Sigmoid colon (tissue), 7 donors: ENCODE results near the gene IL20RB. TPM values are rescaled to one million over a fixed set of nuclear protein-coding genes. Genes with fewer than 3 reads are reported as not detected.

Experiments
- DNase-seq: peaks from one replicate; pipeline ENCODE4 v3.0.0-alpha.2; 2019
- H3K27ac ChIP-seq, 4 donors: fragments of 200-600 bp; sonication (generic); one replicate each; pipeline ENCODE4 v1.5.1; 2016 to 2019; ENCODE audit warnings: mild to moderate bottlenecking in 1 of 4
- H3K27me3 ChIP-seq, 3 donors: fragments of 200-600 bp; sonication (generic); one replicate each; pipeline ENCODE4 v1.5.1; 2019; ENCODE audit warnings: mild to moderate bottlenecking in 1 of 3
- H3K36me3 ChIP-seq, 4 donors: fragments of 200-600 bp; sonication (generic); one replicate each; pipeline ENCODE4 v1.5.1; 2016 to 2019
- H3K4me1 ChIP-seq, 4 donors: fragments of 200-600 bp; sonication (generic); one replicate each; pipeline ENCODE4 v1.5.1; 2017 to 2019
- H3K4me3 ChIP-seq, 4 donors: fragments of 200-600 bp; sonication (generic); one replicate each; pipeline ENCODE4 v1.5.1; 2017 to 2019; ENCODE audit warnings: mild to moderate bottlenecking in 2 of 4, moderate library complexity in 1 of 4
- H3K9me3 ChIP-seq, 4 donors: fragments of 200-600 bp in 3 of 4; sonication (generic) in 3 of 4; one replicate each; pipeline versions ENCODE4 v1.5.1 to v1.6.1; 2013 to 2019
- EP300 ChIP-seq, 4 donors: sonication (generic); formaldehyde crosslinking; IDR thresholded peaks; one replicate each; pipeline ENCODE4 v1.6.1; 2017; ENCODE audit warnings: antibody characterized with exemption in 4 of 4
- POLR2A ChIP-seq, 2 donors: fragments of 450-650 bp; IDR thresholded peaks; one replicate each; pipeline ENCODE4 v1.6.1; 2016; ENCODE audit warnings: antibody characterized with exemption in 2 of 2, mild to moderate bottlenecking in 2 of 2, moderate library complexity in 2 of 2
- POLR2AphosphoS5 ChIP-seq, 4 donors: sonication (generic); formaldehyde crosslinking; IDR thresholded peaks; one replicate each; pipeline ENCODE4 v1.6.1; 2017; ENCODE audit warnings: antibody characterized with exemption in 4 of 4
- WGBS, 2 donors: extraction: QIAGEN DNeasy Blood & Tissue Kit; methylation state at CpG; one replicate each; pipeline ENCODE4 v1.1.7; 2013; 5-methylcytosine and 5-hydroxymethylcytosine counted together
- intact Hi-C: fragments of 100-400 bp; cut with DNase I; formaldehyde crosslinking; loops from one replicate; pipeline ENCODE4 v1.15.1; 2023
- polyA plus RNA-seq, 3 donors: library from polyadenylated mRNA; stranded (reverse); fragments of 200-250 nt; gene quantifications; one replicate each; pipeline ENCODE4 v1.2.3, GENCODE V29; 2013
- total RNA-seq, 4 donors: library from RNA; depleted of rRNA; stranded (reverse); fragments of >200 nt; gene quantifications; one replicate each; pipeline ENCODE4 v1.1.0, GENCODE V29; 2016
- TF ChIP-seq, protein P1 (sequence below), 4 experiments: fragments of 450-650 bp in 3 of 4; fragments of 200-600 bp in 1 of 4; IDR thresholded peaks; one replicate each; pipeline ENCODE4 v1.5.1; 2016 to 2019; ENCODE audit warnings: antibody characterized with exemption in 4 of 4, mild to moderate bottlenecking in 3 of 4, moderate library complexity in 2 of 4
- donor health status: healthy with polysubstance abuse.
- donor health status: Bipolar disorder and iron deficiency.
- donor health status: healthy.

Gene IL20RB
- total and polyA plus RNA-seq, 7 donors: 0.28 to 1.8 (median 1.2) TPM; not detected in 2

DNA sequence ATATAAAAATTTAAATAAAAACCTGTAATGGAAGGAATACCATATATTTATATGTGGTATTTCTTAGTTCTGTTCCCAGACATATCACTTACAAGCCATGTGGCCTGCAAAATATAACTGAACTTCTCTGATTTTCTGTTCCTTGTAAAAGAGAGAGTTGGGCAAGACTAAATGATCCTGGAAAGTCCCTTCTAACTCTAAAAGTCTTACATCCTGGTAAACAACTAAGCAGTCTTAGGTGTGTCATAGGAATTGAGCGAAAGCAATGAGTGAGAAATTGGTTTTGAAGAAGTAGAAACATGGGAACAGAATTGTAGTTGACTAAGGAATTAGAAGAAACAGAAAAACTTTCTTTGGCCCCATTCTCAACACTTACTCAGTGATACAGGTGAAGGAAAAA, 25.3 kb upstream of the IL20RB start:
- H3K4me3 ChIP-seq: no peak overlapping the region
- WGBS, 2 donors: 32 to 60% methylated on average over 1 of the region's 1 CpG

DNA sequence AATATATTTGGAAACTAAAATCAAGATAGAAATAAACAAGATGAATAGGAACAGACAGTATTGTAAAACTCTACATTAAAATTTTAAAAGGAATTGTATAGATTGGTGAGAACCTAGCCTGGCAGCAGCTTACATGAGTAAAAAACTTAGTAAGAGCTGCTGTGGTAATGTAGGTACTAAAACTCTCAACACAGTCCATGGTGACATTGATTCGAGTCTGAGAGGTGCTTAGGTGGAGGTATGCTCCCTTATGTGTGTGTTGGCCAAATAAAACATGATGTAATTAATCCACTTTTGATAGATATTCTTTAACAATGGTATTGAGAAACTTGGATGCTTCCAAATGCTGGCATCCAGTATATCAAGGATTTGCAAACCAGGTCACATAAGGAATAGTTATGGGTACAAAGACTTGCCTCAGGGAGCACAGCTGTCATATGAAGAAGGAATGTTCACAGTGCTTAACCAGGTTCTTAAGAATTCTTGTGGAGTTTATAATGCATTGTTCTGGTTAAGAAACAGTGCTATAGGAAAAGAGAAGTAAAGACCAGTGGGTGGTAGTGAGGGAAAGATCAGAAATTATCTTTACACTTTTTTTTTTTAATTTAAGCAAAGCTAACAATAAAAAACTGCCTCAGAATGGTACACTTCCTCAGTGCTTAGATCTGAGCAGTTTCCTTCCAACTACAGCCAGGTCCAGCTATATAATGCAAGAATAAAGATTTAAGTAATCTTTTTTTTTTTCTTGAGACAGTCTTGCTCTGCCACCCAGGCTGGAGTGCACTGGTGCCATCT, 24.6 kb upstream of the IL20RB start:
- 56 to 78% methylated on average over 1 of the region's 1 CpG for WGBS, 2 donors

More for the DNA sequence above, 25.3 kb upstream of the IL20RB start:
- Histone ChIP-seq H3K9me3 (no peaks in the 10 kb centered on the region), H3K36me3 (peaks cover 0 to 14% (median 0%) of the 10 kb centered on the region in 4 donors), H3K4me1 (peaks cover 0 to 51% (median 26%) of the 10 kb centered on the region in 4 donors), H3K27me3 (no peaks in the 10 kb centered on the region), H3K27ac (peak overlapping the region in 1 of 4 donors; percentile 5)
- no peak for TF ChIP-seq POLR2A (IDR thresholded peaks at IDR 0.05)
- no peak for TF ChIP-seq POLR2AphosphoS5 (IDR thresholded peaks at IDR 0.05)
- TF ChIP-seq EP300 (IDR thresholded peaks at IDR 0.05): no peak
- TF ChIP-seq, protein P1, sequence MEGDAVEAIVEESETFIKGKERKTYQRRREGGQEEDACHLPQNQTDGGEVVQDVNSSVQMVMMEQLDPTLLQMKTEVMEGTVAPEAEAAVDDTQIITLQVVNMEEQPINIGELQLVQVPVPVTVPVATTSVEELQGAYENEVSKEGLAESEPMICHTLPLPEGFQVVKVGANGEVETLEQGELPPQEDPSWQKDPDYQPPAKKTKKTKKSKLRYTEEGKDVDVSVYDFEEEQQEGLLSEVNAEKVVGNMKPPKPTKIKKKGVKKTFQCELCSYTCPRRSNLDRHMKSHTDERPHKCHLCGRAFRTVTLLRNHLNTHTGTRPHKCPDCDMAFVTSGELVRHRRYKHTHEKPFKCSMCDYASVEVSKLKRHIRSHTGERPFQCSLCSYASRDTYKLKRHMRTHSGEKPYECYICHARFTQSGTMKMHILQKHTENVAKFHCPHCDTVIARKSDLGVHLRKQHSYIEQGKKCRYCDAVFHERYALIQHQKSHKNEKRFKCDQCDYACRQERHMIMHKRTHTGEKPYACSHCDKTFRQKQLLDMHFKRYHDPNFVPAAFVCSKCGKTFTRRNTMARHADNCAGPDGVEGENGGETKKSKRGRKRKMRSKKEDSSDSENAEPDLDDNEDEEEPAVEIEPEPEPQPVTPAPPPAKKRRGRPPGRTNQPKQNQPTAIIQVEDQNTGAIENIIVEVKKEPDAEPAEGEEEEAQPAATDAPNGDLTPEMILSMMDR (IDR thresholded peaks at IDR 0.05): no peak
- intact Hi-C loops: no loop called here
- DNase-seq: no peak

DNA sequence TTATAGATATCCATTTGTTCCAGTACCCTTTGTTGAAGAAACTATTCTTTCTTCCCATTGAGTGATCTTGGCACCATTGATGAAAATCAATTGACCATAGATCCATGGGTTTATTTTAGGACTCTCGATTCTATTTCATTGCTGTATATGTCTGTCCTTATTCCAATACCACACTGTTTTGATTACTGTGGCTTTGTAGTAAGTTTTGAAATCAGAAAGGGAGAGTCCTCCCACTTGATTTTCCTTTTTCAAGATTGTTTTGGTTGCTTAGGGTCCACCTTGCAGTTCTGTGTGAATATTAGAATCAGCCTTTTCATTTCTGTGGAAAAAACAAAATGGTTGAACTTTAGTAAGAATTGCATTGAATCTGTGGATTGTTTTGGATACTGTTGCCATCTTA, 20.6 kb upstream of the IL20RB start:
- Histone ChIP-seq H3K4me1 (peaks cover 0 to 34% (median 13%) of the 10 kb centered on the region in 4 donors), H3K4me3 (no peak overlapping the region), H3K27ac (peak overlapping the region in 1 of 4 donors; percentile 4), H3K9me3 (no peaks in the 10 kb centered on the region), H3K36me3 (no peaks in the 10 kb centered on the region), H3K27me3 (no peaks in the 10 kb centered on the region)
- DNase-seq: no peak
- 96 to 100% methylated on average over 1 of the region's 1 CpG for WGBS, 2 donors
- TF ChIP-seq, protein P1 (IDR thresholded peaks at IDR 0.05): no peak
- TF ChIP-seq EP300 (IDR thresholded peaks at IDR 0.05) (no peak), POLR2A (IDR thresholded peaks at IDR 0.05) (no peak), POLR2AphosphoS5 (IDR thresholded peaks at IDR 0.05) (no peak)
- intact Hi-C loops: no loop called here

More for the DNA sequence above, 24.6 kb upstream of the IL20RB start:
- intact Hi-C loops: no loop called here
- H3K27me3 ChIP-seq: no peaks in the 10 kb centered on the region
- peak overlapping the region in 1 of 4 donors; percentile 5 for H3K27ac ChIP-seq
- H3K36me3 ChIP-seq: peaks cover 0 to 12% (median 0%) of the 10 kb centered on the region in 4 donors
- no peaks in the 10 kb centered on the region for H3K9me3 ChIP-seq
- no peak overlapping the region for H3K4me3 ChIP-seq
- H3K4me1 ChIP-seq: peaks cover 0 to 53% (median 28%) of the 10 kb centered on the region in 4 donors
- DNase-seq: no peak
- TF ChIP-seq EP300 (IDR thresholded peaks at IDR 0.05) (no peak), POLR2A (IDR thresholded peaks at IDR 0.05) (no peak)

- Histone ChIP-seq H3K4me3 (no peak overlapping the region), H3K36me3 (no peaks in the 10 kb centered on the region), H3K9me3 (no peaks in the 10 kb centered on the region), H3K27me3 (no peaks in the 10 kb centered on the region), H3K4me1 (peaks cover 0 to 33% (median 18%) of the 10 kb centered on the region in 4 donors), H3K27ac (peak overlapping the region in 1 of 4 donors; percentile 4)
- TF ChIP-seq EP300 (IDR thresholded peaks at IDR 0.05) (no peak), POLR2AphosphoS5 (IDR thresholded peaks at IDR 0.05) (no peak), POLR2A (IDR thresholded peaks at IDR 0.05) (no peak)
- TF ChIP-seq, protein P1 (IDR thresholded peaks at IDR 0.05): no peak
- intact Hi-C loops: no loop called here
- no peak for DNase-seq
- 9 to 51% methylated on average over 2 of the region's 2 CpGs for WGBS, 2 donors
Measured at GRCh38 chr3:136937851-136938250, 19.9 kb upstream of the IL20RB start.

DNA sequence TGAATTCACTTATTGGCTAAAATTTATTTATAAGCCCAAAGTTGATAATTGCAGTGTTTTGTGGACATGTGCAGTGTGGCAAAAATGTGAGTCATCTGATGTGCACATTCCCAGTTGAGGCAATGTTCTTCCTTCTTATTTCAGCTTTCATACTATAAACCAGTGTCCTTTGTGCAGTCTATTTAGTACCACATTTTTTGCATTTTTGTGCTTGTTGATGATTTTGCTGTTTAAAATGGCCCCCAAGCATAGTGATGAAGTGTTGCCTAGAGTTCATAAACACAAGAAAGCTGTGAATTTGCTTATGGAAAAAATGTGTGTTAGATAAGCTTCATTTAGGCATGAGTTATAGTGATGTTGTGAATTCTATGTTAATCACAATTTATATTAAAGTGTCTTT, 19.4 kb upstream of the IL20RB start:
- Histone ChIP-seq H3K4me3 (no peak overlapping the region), H3K36me3 (no peaks in the 10 kb centered on the region), H3K4me1 (peaks cover 0 to 33% (median 23%) of the 10 kb centered on the region in 4 donors), H3K27ac (no peak overlapping the region), H3K9me3 (no peaks in the 10 kb centered on the region), H3K27me3 (no peaks in the 10 kb centered on the region)
- TF ChIP-seq POLR2AphosphoS5 (IDR thresholded peaks at IDR 0.05) (no peak), POLR2A (IDR thresholded peaks at IDR 0.05) (no peak), EP300 (IDR thresholded peaks at IDR 0.05) (no peak)
- TF ChIP-seq, protein P1 (IDR thresholded peaks at IDR 0.05): no peak
- no peak for DNase-seq
- intact Hi-C loops: no loop called here
